HL-60 (cell line): ENCODE results near the gene FTO.

Experiments
- DNase-seq, 2 experiments: peaks; one replicate each; pipeline ENCODE4 v3.0.0-alpha.2; 2010 to 2020; ENCODE audit warnings: low read depth in 1 of 2, low spot score in 1 of 2
- H3K27ac ChIP-seq: fragments of 250-450 bp; sonication (Bioruptor Pico); replicated peaks from 2 replicates; pipeline ENCODE4 v1.5.1; 2020; ENCODE audit warnings: mild to moderate bottlenecking, moderate library complexity
- H3K27me3 ChIP-seq: fragments of 250-450 bp; sonication (Bioruptor Pico); 2 replicates; pipeline ENCODE4 v1.5.1; 2021; ENCODE audit warnings: mild to moderate bottlenecking, moderate library complexity; ENCODE audit not compliant: insufficient read depth, poor library complexity, severe bottlenecking
- H3K4me3 ChIP-seq: replicated peaks from 2 replicates; pipeline ENCODE4 v1.5.1; 2011; ENCODE audit warnings: mild to moderate bottlenecking, control low read depth, low read length; ENCODE audit not compliant: insufficient read depth
- CTCF ChIP-seq: IDR thresholded peaks from one replicate; pipeline ENCODE4 v1.5.1; 2011; ENCODE audit warnings: low read length, control low read depth, inconsistent platforms; ENCODE audit not compliant: insufficient read depth
- GABPA ChIP-seq: IDR thresholded peaks from 2 replicates; pipeline ENCODE4 v1.6.1; 2012; ENCODE audit warnings: low read depth
- POLR2AphosphoS5 ChIP-seq: IDR thresholded peaks from 2 replicates; pipeline ENCODE4 v1.6.1; 2012; ENCODE audit warnings: low read depth
- SPI1 ChIP-seq: IDR thresholded peaks from 2 replicates; pipeline ENCODE4 v1.6.1; 2012; ENCODE audit warnings: low read depth, mild to moderate bottlenecking, borderline replicate concordance
- TF ChIP-seq, protein P1 (sequence below): IDR thresholded peaks from 2 replicates; pipeline ENCODE4 v1.6.1; 2012; ENCODE audit warnings: low read depth; ENCODE audit not compliant: insufficient replicate concordance

The FTO gene

DNA sequence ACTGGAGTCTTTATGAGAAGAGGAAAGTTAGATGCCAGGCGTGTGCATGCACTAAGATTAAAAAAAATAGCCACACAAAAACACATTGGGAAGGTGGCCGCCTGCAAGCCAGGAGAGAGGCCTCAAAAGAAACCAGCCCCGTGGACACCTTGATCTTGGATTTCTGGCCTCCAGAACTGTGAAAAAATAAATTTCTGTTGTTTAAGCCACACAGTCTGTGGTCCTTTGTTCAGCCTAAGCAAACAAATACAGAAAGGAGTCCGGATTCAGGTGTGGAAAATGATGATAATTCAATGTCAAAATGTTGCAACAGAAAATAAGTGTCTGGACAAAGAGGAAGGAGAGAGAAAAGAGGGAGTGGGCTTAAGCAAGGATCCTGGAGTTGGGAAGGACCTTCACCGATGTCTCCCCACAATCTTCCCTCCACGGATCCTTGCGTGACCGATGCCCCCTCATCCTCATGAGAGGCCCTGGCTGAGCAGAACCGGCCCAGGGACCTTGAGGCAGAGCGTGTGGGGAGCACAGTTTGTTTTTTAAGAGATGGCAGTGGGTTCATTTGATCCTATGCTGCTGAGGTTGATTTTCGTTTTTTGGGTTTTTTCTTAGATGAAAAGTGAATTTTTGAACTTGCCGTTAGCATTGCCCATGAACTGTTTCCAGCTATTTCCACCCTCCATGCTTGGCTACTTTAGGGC, 449.4 kb downstream of the FTO start:
- Histone ChIP-seq H3K27me3 (no peaks in the 10 kb centered on the region), H3K27ac (no peak overlapping the region), H3K4me3 (no peak overlapping the region)
- no peak for DNase-seq
- TF ChIP-seq GABPA, result no peak

DNA sequence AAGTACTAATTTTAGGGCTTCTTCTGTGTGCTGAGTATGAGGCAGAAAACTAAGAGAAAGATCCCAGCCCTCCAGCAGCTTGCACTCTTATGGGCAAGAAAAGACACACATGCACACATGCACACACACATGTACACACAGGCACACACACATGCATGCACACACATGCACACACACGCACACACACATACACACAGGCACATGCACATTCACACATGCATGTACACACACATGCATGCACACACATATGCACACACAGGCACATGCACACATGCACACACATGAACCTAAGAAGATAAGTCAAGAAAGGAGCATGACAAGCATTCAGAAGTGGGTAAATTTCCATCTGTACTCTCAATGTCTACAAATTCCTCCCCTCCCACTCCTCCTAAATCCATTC, 452.4 kb downstream of the FTO start:
- Histone ChIP-seq H3K27me3 (no peaks in the 10 kb centered on the region), H3K4me3 (no peak overlapping the region), H3K27ac (no peak overlapping the region)
- no peak for DNase-seq
- TF ChIP-seq CTCF (no peak), POLR2AphosphoS5 (no peak), SPI1 (no peak), GABPA (no peak)
- TF ChIP-seq, protein P1, sequence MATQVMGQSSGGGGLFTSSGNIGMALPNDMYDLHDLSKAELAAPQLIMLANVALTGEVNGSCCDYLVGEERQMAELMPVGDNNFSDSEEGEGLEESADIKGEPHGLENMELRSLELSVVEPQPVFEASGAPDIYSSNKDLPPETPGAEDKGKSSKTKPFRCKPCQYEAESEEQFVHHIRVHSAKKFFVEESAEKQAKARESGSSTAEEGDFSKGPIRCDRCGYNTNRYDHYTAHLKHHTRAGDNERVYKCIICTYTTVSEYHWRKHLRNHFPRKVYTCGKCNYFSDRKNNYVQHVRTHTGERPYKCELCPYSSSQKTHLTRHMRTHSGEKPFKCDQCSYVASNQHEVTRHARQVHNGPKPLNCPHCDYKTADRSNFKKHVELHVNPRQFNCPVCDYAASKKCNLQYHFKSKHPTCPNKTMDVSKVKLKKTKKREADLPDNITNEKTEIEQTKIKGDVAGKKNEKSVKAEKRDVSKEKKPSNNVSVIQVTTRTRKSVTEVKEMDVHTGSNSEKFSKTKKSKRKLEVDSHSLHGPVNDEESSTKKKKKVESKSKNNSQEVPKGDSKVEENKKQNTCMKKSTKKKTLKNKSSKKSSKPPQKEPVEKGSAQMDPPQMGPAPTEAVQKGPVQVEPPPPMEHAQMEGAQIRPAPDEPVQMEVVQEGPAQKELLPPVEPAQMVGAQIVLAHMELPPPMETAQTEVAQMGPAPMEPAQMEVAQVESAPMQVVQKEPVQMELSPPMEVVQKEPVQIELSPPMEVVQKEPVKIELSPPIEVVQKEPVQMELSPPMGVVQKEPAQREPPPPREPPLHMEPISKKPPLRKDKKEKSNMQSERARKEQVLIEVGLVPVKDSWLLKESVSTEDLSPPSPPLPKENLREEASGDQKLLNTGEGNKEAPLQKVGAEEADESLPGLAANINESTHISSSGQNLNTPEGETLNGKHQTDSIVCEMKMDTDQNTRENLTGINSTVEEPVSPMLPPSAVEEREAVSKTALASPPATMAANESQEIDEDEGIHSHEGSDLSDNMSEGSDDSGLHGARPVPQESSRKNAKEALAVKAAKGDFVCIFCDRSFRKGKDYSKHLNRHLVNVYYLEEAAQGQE, result no peak

- Histone ChIP-seq H3K4me3 (no peak overlapping the region), H3K27me3 (no peaks in the 10 kb centered on the region), H3K27ac (no peak overlapping the region)
- TF ChIP-seq, protein P1, result no peak
- TF ChIP-seq CTCF (no peak), POLR2AphosphoS5 (no peak), GABPA (no peak)
- no peak for DNase-seq
Observed at GRCh38 chr16:54158986-54159385, 455.0 kb downstream of the FTO start.

- Histone ChIP-seq H3K4me3 (no peak overlapping the region), H3K27ac (no peak overlapping the region), H3K27me3 (no peaks in the 10 kb centered on the region)
- TF ChIP-seq, protein P1, result no peak
- TF ChIP-seq SPI1 (no peak), CTCF (no peak), POLR2AphosphoS5 (no peak), GABPA (no peak)
- DNase-seq, result no peak
Observed at GRCh38 chr16:54159490-54160080, 455.6 kb downstream of the FTO start.
